GM03348 (cell line): ENCODE results near the gene NF1.
"Not testable (repeated sequence)": the region's sequence is repeated elsewhere in the genome, so short reads cannot be mapped to it uniquely, and the experiment has no call there.

Experiments
- DNase-seq: peaks from one replicate; pipeline ENCODE4 v3.0.0; 2012; ENCODE audit warnings: low spot score

The NF1 gene

DNA sequence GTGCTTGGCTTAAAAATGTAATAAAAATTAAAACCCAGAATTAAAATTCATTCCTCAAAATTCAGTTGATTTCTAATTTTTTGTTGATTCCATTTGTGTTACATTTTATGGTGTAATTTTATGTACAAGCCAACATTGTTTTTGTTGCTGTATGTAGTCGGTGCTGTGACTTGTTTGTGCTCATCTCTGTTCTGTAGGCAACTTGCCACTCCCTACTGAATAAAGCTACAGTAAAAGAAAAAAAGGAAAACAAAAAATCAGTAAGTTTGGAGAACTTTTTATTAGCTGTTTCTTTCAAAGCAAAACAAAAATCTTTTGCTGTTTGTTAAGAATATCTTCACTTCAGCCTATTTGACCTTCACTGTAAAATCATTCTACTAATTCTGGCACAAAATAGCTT, 158.0 kb downstream of the NF1 start:
- no peak for DNase-seq

DNA sequence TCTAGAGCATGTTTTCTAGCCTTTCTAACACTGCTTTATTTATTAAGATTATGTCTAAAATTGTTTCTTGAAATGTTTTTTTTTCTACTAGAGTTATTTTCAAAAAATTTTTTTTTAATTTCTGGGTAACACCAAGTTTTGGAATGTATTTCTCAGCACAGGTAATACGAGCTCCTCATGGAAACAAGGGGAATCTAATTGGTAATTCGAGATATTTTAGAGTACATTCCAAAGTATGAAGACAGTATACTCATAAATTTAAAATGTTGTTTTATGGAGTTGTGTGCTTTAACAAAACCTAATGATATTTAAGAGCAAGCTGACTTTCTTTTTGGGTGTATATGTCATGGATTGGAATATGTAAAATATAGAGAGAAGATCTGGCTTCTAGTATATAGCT, 159.9 kb downstream of the NF1 start:
- DNase-seq = no peak

DNA sequence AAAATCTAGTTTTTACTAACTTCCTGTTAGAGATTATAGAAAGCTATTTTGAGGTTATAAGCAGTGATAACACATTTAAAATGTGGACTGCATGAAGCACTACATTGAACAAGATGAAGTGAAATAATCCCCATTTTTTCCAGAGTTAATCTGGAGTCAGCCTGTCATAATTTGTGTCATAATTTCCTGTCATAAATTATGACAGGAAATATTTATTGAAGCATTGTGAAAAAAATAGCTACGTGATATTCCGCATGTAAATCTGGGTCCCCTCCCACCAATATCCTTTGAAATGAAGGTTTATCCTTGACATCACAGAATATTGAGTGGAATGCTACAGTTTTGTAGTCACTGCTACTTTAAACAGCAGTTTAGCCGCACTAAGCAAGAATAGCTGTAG, 162.2 kb downstream of the NF1 start:
- DNase-seq = no peak

DNA sequence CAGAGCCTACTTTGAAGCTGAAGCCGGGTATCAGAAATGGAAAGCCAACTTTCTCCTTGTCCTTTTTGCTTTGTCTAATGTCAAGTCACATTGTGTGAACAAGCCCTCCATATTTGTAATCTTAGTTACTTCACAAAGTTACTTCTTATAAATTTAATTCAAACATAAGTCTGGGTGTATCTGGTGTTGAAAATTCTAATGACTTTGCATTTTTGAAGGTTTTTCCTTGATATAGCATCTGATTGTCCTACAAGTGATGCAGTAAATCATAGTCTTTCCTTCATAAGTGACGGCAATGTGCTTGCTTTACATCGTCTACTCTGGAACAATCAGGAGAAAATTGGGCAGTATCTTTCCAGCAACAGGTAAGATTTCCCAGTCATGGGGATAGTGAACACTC, 165.4 kb downstream of the NF1 start:
- no peak for DNase-seq

DNA sequence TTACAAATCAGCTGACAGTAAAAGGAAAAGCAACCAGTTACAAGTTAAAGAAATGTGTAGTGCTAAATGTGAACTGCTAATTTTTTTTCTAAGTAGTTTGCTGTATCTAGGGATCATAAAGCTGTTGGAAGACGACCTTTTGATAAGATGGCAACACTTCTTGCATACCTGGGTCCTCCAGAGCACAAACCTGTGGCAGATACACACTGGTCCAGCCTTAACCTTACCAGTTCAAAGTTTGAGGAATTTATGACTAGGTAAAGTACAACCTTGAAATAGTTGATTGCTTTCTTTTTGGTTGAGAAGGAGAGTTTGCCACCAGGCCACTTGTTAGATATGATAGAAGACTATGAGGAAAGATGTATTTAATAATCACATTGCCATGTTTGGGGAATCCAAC, 166.8 kb downstream of the NF1 start:
- DNase-seq = no peak

DNA sequence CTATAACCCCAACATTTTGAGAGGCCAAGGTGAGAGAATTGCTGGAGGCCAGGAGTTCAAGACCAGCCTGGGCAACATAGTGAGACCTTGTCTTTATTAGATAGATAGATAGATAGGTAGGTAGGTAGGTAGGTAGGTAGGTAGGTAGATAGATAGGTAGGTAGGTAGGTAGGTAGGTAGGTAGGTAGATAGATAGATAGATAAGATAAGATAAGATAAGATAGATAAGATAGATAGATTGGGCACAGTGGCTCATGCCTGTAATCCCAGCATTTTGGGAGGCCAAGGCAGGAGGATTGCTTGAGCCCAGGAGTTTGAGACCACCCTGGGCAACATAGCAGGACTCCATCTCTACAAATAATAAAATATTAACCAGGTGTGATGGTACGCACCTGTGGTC, 168.1 kb downstream of the NF1 start:
- not testable (repeated sequence) for DNase-seq

DNA sequence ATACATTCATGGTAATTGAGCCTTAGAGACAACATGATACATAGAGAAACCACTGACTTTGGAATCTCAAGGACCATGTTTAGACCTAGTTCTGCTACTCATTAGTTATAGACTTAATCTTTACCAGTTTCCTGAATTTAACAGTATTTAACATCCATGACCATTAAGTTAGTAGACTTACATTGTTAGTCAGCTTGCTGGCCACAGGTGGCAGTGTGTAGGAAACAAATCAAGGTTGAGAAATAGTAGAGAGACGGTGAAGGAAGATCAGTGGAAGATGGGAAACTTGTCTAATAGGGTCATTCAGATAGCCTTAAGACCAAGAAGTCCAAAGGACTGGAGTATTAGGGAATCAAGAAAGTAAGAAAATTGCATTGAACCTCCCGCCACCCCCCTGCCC, 171.3 kb downstream of the NF1 start:
- DNase-seq = no peak

DNA sequence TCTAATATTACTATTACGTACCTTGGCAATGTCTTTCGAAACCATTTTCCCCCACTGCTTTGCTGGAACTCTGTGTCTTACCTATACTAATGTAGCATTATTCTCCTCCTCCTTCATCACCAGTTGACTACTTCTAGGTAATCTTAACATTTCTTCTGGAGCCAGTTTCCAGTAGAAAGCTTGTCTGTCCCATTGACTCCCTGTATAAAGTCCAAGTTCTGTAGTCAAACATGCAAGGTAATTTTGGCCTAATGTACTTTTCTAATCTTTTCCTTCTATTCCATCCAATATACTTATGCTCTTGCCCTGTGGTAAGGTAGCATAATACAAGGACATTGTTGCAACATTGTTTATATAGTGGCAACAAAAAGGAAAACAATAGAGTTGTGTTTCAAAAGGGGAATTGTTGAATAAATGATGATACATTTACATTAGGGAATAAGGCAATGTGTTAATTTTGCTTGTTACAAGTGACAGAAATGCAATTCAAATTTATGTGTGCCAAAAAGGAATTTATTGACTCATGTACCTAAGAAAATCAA, 174.3 kb downstream of the NF1 start:
- DNase-seq = peak; percentile 7

DNA sequence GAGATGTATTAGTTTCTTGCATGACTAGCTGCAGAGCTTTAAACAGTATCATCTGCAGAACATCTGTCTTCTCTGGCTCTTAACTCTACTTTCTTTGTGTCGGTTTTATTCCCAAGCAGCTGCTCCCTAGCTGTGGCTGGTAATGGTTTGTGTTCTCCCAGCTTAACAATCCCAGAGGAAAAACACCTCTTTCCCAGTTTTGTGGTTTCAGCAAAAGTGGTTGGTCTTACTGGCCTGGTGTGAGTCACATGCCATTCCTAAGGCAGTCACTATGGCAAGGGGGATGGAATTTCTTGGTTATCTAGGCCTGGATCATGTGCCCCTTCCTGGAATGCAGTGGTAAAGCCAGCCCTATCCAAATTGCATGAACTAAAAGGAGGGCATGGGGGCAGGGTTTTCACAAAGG, 174.8 kb downstream of the NF1 start:
- DNase-seq = peak; percentile 87

DNA sequence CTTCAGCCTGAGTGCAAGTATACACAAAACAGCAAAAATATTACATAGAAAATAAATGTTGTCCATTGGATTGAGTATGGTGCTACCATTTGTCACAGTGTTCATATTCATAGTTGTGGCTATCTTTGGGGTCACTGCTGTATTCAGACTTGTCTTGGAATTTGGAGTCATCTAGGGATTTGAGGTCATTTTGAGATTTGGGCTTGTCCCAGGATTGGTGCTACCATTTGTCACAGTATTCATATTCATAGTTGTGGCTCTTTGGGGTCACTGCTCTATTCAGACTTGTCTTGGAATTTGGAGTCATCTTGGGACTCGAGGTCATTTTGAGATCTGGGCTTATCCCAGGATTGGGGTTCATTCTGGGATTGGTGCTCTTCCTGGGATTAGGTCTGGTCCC, 177.5 kb downstream of the NF1 start:
- no peak for DNase-seq

DNA sequence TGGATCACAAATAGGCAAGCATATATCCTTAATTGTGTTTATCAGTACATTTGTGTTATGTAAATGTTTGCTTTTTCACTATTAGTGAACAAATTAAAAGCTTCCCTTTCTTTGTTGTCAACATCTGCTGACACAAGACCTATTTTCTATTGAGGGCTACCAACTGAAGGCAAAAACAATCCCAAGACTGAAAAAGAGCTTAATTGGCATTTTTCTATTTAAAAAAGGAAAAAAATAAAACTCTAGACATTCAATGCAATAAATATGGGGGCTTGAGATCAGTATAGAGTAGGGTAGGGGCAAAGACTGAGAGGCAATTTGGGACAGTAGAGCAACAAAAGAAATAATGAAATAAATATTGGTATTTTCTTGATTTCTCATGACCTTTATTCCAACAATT, 178.0 kb downstream of the NF1 start:
- DNase-seq = no peak

DNA sequence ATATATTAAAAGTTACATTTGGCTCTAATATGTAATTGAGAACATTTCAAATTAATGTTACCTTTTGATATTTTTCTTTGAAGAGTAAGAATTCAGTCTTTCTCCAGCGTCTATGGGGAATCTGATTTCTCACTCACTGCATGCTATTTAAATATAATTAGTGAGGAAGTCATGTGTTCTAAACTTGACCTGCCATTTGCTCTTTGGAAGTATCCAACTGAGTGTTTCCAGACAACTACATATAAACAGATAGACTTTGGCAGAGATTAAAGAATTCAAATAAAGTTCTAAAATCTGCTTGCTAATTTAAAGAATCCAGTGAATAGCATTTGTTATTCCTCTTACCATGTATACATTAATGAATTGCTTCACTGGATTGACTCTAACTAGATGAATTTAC, 178.7 kb downstream of the NF1 start:
- no peak for DNase-seq

DNA sequence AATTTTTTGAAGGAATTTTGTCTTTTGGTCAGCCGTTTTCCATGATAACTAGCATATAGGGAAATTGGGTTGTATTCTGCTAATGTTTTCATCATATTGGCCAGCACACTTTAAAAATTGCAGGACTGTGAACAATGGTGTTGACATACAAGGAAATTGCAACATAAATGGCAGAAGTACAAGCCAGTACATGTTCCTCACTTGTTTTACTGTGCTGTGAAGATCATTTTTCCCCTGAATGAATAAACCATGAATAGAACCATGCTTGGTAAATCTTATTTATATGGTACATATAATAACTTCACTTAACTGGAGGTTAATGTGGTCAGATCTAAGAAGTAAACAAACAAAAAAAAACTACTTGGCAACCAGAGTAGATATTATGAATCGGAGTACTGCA, 179.5 kb downstream of the NF1 start:
- DNase-seq = peak; percentile 63

DNA sequence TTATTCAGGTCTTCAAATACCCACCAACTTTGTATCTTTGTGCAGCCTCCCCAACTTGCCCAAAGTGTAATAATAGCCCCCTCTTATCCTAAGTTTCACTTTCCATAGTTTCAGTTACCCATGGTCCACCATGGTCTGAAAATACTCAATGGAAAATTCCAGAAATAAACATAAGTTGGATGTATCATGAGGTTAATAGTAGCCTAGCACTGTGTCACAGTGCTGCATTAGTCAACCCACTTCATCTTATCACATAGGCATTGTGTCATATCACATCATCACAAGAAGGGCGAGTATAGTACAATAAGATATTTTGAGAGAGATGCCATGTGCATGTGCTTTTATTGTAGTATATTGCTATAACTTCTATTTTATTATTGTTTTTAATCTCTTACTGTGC, 180.3 kb downstream of the NF1 start:
- DNase-seq = no peak

DNA sequence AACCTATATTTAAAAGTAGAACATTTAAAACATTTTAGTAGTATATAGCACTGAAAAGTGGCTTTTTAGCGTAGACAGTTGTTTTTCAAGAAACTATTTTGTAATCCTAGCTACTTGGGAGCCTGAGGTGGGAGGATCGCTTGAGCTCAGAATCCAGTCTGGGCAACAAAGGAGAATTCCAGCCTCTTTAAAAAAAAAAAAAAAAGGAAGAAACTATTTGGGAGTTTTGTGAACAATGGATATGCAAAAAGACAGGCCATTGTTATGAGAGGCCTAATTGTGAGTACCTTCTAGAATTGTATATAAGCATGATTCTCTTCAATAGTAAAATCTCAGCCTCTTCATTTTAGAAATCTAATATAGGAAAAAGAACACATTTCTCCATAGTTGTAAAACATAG, 184.6 kb downstream of the NF1 start:
- no peak for DNase-seq

DNA sequence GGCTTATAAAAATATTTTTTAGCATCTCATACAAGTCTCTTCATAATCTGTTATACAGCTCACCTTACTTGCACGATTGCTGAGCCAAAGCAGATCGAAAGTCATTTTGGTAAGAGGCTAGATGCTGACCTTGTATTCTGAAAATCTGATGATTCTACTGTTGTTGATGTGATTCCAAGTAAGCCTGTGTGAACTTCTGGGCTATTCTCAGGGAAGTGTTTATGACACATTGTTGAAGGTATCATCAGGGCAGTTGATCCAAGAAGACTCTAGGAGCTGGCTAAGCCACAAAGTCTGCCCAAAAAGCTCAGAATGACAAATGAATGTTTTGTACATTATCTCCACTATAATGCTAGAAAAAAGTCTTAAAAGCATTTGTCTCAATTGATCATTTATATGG, 186.3 kb downstream of the NF1 start:
- peak; percentile 6 for DNase-seq

DNA sequence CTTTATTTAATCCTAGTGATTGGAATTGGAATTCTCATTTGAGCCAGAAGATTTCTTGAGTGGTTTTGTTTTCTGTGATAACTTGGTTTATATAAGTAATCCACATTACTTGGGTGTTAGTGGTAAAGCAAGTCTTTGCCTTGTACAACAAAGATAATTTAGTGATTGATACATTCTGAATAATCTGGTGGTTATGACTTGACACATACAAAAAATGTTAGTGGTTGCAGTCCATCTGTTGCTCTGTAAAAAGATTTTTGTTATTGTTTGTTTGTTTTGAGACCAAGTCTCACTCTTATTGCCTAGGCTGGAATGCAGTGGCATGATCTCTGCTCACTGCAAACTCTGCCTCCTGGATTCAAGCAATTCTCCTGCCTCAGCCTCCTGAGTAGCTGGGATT, 189.1 kb downstream of the NF1 start:
- DNase-seq = peak; percentile 11

DNA sequence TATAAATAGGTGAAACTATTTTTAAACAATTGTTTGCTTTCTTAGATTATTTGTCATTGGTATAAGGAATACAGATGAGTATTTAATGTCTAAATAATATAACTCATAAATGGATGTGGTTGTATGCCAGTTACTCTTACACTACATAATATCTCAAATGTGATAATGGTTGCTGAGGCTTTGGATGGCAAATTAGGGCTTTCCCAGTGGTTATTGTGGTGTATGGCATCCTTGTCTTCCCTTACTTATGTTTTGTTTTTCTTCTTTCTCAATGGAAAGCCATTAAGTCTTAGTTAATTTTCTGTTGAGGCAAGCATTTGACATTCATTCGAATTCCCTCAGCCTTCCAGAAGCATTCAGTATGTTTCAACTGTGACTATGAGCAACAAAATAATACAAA, 191.8 kb downstream of the NF1 start:
- DNase-seq = no peak

DNA sequence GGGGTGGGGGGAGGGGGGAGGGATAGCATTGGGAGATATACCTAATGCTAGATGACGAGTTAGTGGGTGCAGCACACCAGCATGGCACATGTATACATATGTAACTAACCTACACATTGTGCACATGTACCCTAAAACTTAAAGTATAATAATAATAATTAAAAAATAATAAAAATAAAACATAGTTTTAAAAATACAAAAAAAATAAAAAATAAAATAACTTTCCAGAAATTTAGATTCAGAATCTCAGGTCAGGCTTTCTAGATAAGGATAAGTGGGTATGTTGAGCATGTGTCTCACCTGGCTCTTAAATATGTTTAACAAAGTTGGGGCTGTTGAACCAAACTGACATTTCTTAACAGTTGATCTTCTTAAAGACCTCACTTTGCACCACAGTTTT, 193.2 kb downstream of the NF1 start:
- DNase-seq = not testable (repeated sequence)

DNA sequence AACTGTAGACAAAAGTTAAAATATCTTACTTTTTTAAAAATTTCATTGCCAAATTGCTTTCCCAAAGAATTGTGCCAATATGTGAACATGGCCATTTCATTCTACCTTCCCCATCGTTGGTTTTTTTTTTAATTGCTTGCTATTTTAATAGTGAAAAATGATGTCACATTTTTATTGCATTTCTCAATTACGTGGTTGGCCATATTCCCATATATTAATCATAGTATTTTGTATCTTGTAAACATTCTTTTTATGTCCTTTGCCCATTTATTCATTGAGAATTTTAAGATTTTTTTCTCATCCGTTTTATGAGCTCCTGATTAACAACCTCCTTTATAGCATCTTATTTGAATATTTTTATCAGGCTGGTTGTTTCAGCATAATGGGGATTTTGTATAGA, 195.0 kb downstream of the NF1 start:
- DNase-seq = no peak

DNA sequence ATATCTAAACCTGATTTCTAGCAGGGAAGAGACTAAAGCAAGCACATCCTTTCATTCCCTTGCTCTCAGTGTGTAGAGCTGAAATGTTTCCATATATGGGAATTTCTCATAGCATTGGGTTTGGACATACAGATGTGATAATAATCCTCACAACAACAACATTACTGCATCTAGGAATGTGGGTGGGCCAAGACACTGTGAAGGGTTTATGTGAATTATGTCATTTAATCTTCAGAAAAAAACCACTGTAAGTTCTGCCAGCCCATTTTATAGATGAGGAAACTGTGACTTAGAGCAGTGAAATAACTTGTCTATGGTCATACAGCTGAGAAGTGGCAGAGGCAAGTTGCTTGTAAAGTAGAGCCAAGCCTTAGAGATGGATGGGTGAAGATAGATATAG, 197.0 kb downstream of the NF1 start:
- no peak for DNase-seq

DNA sequence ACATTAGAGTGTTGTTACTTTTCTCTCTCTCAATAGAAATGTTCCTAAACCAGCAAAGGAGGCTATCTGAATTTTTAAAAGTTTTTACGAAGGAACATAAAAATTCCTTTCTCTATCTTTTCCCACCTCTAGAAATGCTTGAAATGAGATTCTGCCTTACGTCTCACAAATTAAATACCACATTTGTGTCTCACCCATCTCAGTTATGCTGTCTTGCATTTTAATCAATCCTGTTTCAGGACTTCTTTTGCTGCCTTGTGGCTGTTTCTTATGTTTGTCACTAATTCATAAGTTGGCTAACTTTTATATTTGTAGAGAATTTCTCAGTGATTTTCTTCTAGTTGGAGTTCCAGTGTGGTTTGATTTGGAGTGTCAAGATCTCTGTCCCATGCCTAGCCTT, 198.8 kb downstream of the NF1 start:
- DNase-seq = no peak

DNA sequence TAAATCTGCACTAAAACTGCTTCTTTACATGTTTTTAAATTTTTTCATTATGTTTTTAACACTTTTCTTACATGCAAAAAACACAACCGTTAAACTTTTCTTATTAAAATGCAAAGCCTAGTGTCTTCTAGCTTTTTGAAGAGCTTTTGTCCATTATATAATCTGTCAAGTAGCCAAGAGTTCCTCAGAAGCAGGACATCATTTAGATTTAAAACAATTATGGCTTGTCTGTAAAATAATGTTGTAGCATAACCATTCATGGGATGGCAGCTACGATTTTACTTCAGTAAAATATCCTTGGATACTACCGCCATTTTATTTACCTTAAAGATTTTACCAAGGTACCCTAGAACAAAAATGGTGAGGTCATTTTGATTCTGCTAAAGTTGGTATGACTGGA, 199.5 kb downstream of the NF1 start:
- DNase-seq = no peak

DNA sequence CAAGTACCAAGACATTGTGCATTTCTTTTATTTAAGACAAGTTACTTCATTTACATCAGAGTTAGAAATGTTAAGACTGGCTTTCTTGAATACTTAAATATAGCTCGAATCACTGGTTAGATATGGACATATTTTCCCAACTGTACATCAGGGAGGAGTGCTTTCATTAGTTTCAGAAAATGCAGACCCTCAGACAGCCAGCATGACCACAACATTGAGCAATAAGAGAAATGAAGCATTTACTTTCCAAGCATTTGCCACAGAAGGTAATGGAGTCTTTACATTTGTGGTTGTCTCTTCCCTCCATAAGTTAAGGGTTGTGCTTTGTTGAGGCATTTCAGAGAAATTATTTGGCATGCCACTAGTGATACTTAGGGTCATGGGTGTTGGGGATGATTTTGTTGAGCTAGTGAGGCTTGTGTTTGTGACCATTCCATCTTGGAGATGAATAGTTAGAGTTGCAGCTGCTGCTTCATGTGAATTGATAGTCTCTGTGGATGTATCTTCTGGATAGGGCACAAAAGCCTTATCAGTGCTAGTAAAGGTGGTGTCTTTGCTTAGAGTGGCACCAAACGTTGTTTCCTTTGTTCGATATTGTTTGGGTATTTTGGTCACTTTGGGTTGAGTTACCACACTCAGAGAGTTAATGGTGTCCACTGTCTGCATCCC, 200.2 kb downstream of the NF1 start:
- DNase-seq = no peak

DNA sequence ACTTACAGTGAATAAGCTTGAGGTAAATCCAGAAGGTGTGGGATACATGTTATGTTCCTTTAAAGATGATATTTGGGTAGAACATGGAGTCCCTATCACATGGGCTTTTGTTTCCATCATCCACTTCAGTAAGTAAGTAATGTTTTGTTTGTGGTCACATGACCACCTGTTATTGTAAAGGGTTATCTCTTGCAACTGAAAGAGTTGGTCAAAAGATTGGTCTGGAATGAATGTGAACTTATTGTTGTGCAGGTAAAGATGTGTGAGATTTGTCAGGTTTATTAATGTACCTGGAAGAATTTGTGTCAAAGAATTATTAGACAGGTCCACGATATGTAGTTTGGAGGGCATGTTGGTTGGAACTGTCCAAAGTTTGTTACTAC, 200.7 kb downstream of the NF1 start:
- DNase-seq = no peak
